Endothelial cell (in vitro differentiated cells): ENCODE results near the gene TIMP2. TPM values are rescaled to one million over a fixed set of nuclear protein-coding genes. Genes with fewer than 3 reads are reported as not detected.
"Not testable (repeated sequence)": the region's sequence is repeated elsewhere in the genome, so short reads cannot be mapped to it uniquely, and the experiment has no call there.

Source experiments
- DNase-seq: peaks from one replicate; pipeline ENCODE4 v3.0.0; 2021; ENCODE audit warnings: low spot score
- H3K27ac Mint-ChIP-seq: one replicate; pipeline ENCODE4 v1.8.0; 2021; ENCODE audit warnings: mixed read lengths, inconsistent platforms; ENCODE audit not compliant: unreplicated experiment
- H3K27me3 Mint-ChIP-seq: one replicate; pipeline ENCODE4 v1.8.0; 2021; ENCODE audit warnings: mild to moderate bottlenecking, moderate library complexity, mixed read lengths, inconsistent platforms; ENCODE audit not compliant: unreplicated experiment
- H3K36me3 Mint-ChIP-seq: one replicate; pipeline ENCODE4 v1.8.0; 2021; ENCODE audit warnings: mild to moderate bottlenecking, low read depth, mixed read lengths, inconsistent platforms; ENCODE audit not compliant: unreplicated experiment
- H3K4me1 Mint-ChIP-seq: one replicate; pipeline ENCODE4 v1.8.0; 2021; ENCODE audit warnings: mild to moderate bottlenecking, mixed read lengths, inconsistent platforms; ENCODE audit not compliant: unreplicated experiment
- H3K4me3 Mint-ChIP-seq: one replicate; pipeline ENCODE4 v1.8.0; 2021; ENCODE audit warnings: mild to moderate bottlenecking, mixed read lengths, inconsistent platforms; ENCODE audit not compliant: unreplicated experiment
- H3K9me3 Mint-ChIP-seq: one replicate; pipeline ENCODE4 v1.8.0; 2021; ENCODE audit warnings: mixed read lengths, inconsistent platforms; ENCODE audit not compliant: unreplicated experiment
- total RNA-seq: library from RNA; stranded (reverse); fragmentation: NEBNext Ultra II Directional; extraction: Animal tissue kit (Norgen Biotek cat#: 25700); gene quantifications from one replicate; pipeline ENCODE4 v1.2.1, GENCODE V29; 2021; ENCODE audit not compliant: unreplicated experiment
- TF ChIP-seq, protein P1 (sequence below): fragments of 200-600 bp; sonication (generic); IDR thresholded peaks from one replicate; pipeline ENCODE4 v1.5.0; 2021; ENCODE audit warnings: antibody characterized with exemption; ENCODE audit not compliant: unreplicated experiment

TIMP2 gene
- total RNA-seq, 1 donor from 2014 or later, result 41.5 TPM

DNA sequence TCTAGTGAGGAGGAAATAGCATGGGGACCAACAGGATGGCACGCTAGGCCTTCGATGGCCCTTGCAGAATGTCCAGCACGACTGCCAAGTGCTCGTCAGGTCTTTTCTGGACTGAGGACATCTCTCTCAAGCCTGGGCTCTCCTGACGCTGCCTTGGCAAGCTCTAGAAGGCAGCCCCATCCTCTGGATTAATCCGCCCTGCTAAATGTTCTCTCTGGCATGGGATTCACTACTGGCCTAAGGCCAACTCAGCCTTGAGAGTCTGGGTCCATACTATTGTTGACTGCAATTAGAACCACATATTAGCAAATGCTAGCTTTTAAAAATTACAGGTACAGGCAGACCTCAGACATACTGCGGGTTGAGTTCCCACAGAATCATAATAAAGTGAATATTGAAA is 19.6 kb downstream of the TIMP2 start:
- no peaks in the 10 kb centered on the region for H3K4me1 Mint-ChIP-seq
- H3K27me3 Mint-ChIP-seq, result peaks cover 2% of the 10 kb centered on the region
- H3K4me3 Mint-ChIP-seq, result no peak overlapping the region
- no peak for DNase-seq
- H3K36me3 Mint-ChIP-seq, result no peaks in the 10 kb centered on the region
- no peaks in the 10 kb centered on the region for H3K9me3 Mint-ChIP-seq
- TF ChIP-seq, protein P1, sequence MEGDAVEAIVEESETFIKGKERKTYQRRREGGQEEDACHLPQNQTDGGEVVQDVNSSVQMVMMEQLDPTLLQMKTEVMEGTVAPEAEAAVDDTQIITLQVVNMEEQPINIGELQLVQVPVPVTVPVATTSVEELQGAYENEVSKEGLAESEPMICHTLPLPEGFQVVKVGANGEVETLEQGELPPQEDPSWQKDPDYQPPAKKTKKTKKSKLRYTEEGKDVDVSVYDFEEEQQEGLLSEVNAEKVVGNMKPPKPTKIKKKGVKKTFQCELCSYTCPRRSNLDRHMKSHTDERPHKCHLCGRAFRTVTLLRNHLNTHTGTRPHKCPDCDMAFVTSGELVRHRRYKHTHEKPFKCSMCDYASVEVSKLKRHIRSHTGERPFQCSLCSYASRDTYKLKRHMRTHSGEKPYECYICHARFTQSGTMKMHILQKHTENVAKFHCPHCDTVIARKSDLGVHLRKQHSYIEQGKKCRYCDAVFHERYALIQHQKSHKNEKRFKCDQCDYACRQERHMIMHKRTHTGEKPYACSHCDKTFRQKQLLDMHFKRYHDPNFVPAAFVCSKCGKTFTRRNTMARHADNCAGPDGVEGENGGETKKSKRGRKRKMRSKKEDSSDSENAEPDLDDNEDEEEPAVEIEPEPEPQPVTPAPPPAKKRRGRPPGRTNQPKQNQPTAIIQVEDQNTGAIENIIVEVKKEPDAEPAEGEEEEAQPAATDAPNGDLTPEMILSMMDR, result no peak
- H3K27ac Mint-ChIP-seq, result no peak overlapping the region

DNA sequence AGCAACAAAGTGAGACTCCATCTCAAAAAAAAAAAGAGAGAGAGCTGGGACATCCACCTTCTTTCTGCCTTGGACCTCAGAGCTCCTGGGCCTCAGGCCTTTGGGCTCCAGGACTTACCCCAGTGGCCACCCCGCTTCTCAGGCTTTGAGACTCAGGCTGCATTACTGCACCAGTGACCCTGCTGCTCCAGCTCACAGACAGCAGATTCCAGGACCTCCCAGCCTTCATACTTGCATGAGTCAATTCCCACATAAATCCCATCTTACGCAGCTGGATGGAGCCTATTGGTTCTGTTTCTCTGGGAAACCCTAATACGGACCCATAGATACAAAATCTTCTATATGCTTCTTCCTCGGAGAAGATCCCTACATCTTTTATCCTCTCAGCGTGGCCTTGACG is 20.1 kb downstream of the TIMP2 start:
- H3K4me1 Mint-ChIP-seq, result no peaks in the 10 kb centered on the region
- no peaks in the 10 kb centered on the region for H3K9me3 Mint-ChIP-seq
- H3K4me3 Mint-ChIP-seq, result no peak overlapping the region
- no peak for DNase-seq
- no peak overlapping the region for H3K27ac Mint-ChIP-seq
- TF ChIP-seq, protein P1, result no peak
- peaks cover 2% of the 10 kb centered on the region for H3K27me3 Mint-ChIP-seq
- H3K36me3 Mint-ChIP-seq, result no peaks in the 10 kb centered on the region

DNA sequence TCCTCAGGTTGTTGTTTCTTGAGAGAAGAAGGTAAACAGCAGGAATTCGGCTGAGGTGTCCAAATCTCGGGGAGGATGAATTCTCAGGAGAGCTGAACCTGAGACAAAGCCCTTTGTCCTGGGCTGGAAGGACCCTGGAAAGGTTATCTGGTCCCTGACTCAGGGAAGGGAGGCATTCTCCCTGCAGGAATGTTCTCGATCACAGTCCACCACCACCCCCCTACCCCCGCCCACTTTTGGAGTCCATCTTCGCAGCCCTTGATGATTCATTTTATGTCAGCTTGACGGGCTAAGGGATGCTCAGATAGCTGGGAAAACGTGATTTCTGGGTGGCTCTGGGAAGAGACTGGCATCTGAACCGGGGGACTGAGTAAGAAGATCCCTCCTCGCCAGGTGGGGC is 20.8 kb downstream of the TIMP2 start:
- H3K4me1 Mint-ChIP-seq, result peaks cover 2% of the 10 kb centered on the region
- H3K27me3 Mint-ChIP-seq, result peaks cover 2% of the 10 kb centered on the region
- H3K9me3 Mint-ChIP-seq, result no peaks in the 10 kb centered on the region
- no peaks in the 10 kb centered on the region for H3K36me3 Mint-ChIP-seq
- H3K27ac Mint-ChIP-seq, result no peak overlapping the region
- TF ChIP-seq, protein P1, result no peak
- no peak overlapping the region for H3K4me3 Mint-ChIP-seq
- no peak for DNase-seq

DNA sequence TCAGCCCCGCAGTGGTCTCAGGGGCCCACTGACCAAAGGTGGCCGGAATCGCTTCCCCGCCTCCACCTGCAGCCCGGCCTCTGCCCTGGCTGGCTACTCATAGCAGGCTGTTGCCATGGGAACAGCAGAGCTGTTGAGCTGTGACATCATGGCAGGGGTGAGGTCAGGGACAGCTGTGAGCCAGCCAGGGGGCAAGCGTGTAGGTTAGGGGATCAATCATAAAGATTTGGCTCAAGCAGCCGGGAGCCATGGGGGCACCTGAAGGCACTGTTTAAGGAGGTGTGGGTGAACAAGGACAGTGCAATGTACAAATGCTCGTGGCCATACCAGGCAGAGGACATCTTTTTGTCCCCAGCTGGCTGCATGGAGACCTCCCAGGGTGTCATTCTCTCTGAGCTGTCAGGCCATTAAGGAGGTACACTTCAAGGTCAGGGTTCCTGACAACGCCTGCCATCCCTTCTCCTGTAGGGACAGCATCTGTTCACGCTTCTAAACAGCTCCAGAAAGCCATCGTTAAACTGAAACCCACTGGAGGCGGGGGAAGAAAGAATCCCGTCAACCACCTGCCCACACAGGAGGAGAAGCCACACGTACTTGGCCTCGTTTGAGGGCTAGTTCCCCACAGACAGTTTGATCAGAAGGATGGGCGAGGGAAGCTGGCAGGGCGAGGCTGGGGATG is 21.9 kb downstream of the TIMP2 start, which contains the start of gene CEP295NL:
TSS of gene CEP295NL (minus strand) at position 101 of the 679 bp plus-strand sequence. CDS start 1,373 bp downstream, outside the sequence.
- Mint-ChIP-seq H3K27ac (peak within 1 kb of the TSS; percentile 36), H3K9me3 (no peaks in the 10 kb centered on the region), H3K4me3 (no peak within 1 kb of the TSS), H3K27me3 (peaks cover 2% of the 10 kb centered on the region), H3K4me1 (peaks cover 2% of the 10 kb centered on the region), H3K36me3 (no peaks in the 10 kb centered on the region)
- no peak for DNase-seq
- TF ChIP-seq, protein P1, result no peak

DNA sequence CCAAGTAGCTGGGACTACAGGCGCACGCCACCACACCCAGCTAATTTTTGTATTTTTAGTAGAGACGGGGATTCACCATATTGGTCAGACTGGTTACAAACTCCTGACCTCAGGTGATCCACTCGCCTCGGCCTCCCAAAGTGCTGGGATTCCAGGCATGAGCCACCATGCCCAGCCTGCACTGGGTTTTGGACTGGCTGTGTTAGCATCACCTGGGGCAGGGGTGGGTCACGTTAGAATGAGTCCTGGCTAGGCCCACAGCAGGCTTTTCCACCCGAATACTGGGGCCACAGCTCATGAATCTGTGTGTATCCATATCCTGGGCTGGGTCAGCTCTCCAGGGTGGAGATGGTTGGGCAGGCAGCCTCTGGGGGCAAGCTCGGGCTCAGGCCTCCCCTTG is 23.0 kb downstream of the TIMP2 start:
- DNase-seq, H3K36me3 Mint-ChIP-seq, H3K27me3 Mint-ChIP-seq, H3K4me3 Mint-ChIP-seq, H3K27ac Mint-ChIP-seq, H3K4me1 Mint-ChIP-seq, H3K9me3 Mint-ChIP-seq: not testable (repeated sequence)
